ENCODE data around the gene CEMP1. TPM values are rescaled to one million over a fixed set of nuclear protein-coding genes. Genes with fewer than 3 reads are reported as not detected.
A peak's percentile ranks its signal among the peaks of the same experiment; 100 is the strongest.

CEMP1 gene
- total RNA-seq, 4 donors from 2014 or later = 0.46 to 3.3 TPM; not detected in 2

- Histone ChIP-seq H3K27me3 (no peaks in the 10 kb centered on the region), H3K27ac (no peak overlapping the region), H3K36me3 (no peaks in the 10 kb centered on the region), H3K4me1 (peaks cover 0 to 8% of the 10 kb centered on the region in 2 donors), H3K4me3 (no peak overlapping the region), H3K9me3 (no peaks in the 10 kb centered on the region)
- DNase-seq = no peak
- TF ChIP-seq CTCF (IDR thresholded peaks at IDR 0.05) (no peak), POLR2A (IDR thresholded peaks at IDR 0.05) (no peak)
- intact Hi-C loops (cut with DNase I; ENCODE audit: low total_unique reads) = no loop called here
These were observed 24.1 kb downstream of the CEMP1 start for GRCh38 chr16:2507052-2507659.

GRCh38 chr16:2505695-2506094, 25.5 kb downstream of the CEMP1 start:
- intact Hi-C loops (cut with DNase I; ENCODE audit: low total_unique reads) = no loop called here
- no peak for TF ChIP-seq POLR2A (IDR thresholded peaks at IDR 0.05)
- TF ChIP-seq CTCF (IDR thresholded peaks at IDR 0.05) = no peak
- Histone ChIP-seq H3K36me3 (no peaks in the 10 kb centered on the region), H3K4me3 (no peak overlapping the region), H3K9me3 (no peaks in the 10 kb centered on the region), H3K27me3 (no peaks in the 10 kb centered on the region), H3K27ac (no peak overlapping the region), H3K4me1 (peaks cover 0 to 14% of the 10 kb centered on the region in 2 donors)
- no peak for DNase-seq

GRCh38 chr16:2501946-2502895, 29.0 kb downstream of the CEMP1 start:
- Histone ChIP-seq H3K4me1 (peaks cover 0 to 14% of the 10 kb centered on the region in 2 donors), H3K27ac (peak overlapping the region; percentile 59 to 65), H3K36me3 (no peaks in the 10 kb centered on the region), H3K27me3 (no peaks in the 10 kb centered on the region), H3K4me3 (no peak overlapping the region), H3K9me3 (no peaks in the 10 kb centered on the region)
- intact Hi-C loops (cut with DNase I; ENCODE audit: low total_unique reads) = no loop called here
- no peak for DNase-seq
- TF ChIP-seq POLR2A (IDR thresholded peaks at IDR 0.05) (no peak), CTCF (IDR thresholded peaks at IDR 0.05) (no peak)

- DNase-seq = peak; percentile 85 to 88
- no peaks in the 10 kb centered on the region for H3K36me3 ChIP-seq
- H3K27me3 ChIP-seq = no peaks in the 10 kb centered on the region
- H3K9me3 ChIP-seq = no peaks in the 10 kb centered on the region
- peak overlapping the region in 1 of 2 donors; percentile 20 for H3K4me3 ChIP-seq
- peak; percentile 96 to 100 (median 98) for TF ChIP-seq CTCF (IDR thresholded peaks at IDR 0.05)
- peak in 1 of 2 donors; percentile 36 for TF ChIP-seq POLR2A (IDR thresholded peaks at IDR 0.05)
- H3K4me1 ChIP-seq = peaks cover 0 to 14% of the 10 kb centered on the region in 2 donors
- H3K27ac ChIP-seq = peak overlapping the region; percentile 62 to 65
- intact Hi-C loops (cut with DNase I; ENCODE audit: low total_unique reads) = no loop called here
These were observed 30.1 kb downstream of the CEMP1 start for GRCh38 chr16:2500918-2501750.

All from uterus (tissue), 4 donors.